Karpas-422 (cell line): ENCODE results near the gene NES. TPM values are rescaled to one million over a fixed set of nuclear protein-coding genes. Genes with fewer than 3 reads are reported as not detected.

Experiments used
- DNase-seq: peaks from one replicate; pipeline ENCODE4 v3.0.0-alpha.2; 2015
- H2AFZ ChIP-seq: fragments of 200-600 bp; sonication (generic); 2 replicates; pipeline ENCODE4 v1.6.1; 2014; ENCODE audit warnings: antibody characterized with exemption, low read length, mixed read lengths
- H3K27ac ChIP-seq: fragments of 200-600 bp; sonication (generic); 2 replicates; pipeline ENCODE4 v1.5.1; 2014; ENCODE audit warnings: mild to moderate bottlenecking, low read length, moderate library complexity
- H3K27me3 ChIP-seq: fragments of 200-600 bp; sonication (generic); 2 replicates; pipeline ENCODE4 v1.6.1; 2014; ENCODE audit warnings: low read length, mixed read lengths
- H3K36me3 ChIP-seq: fragments of 200-600 bp; sonication (generic); 2 replicates; pipeline ENCODE4 v1.6.1; 2014; ENCODE audit warnings: low read length, mixed read lengths; ENCODE audit not compliant: insufficient read depth
- H3K4me1 ChIP-seq: fragments of 200-600 bp; sonication (generic); 2 replicates; pipeline ENCODE4 v1.6.1; 2014; ENCODE audit warnings: mild to moderate bottlenecking, low read length, mixed read lengths
- H3K4me2 ChIP-seq: fragments of 200-600 bp; sonication (generic); 2 replicates; pipeline ENCODE4 v1.6.1; 2014; ENCODE audit warnings: low read length, low read depth, mild to moderate bottlenecking; ENCODE audit not compliant: poor library complexity, severe bottlenecking
- H3K4me3 ChIP-seq: fragments of 200-600 bp; sonication (generic); 2 replicates; pipeline ENCODE4 v1.5.1; 2014; ENCODE audit warnings: mild to moderate bottlenecking, antibody characterized with exemption, low read length, mixed read lengths
- H3K79me2 ChIP-seq: fragments of 200-600 bp; sonication (generic); 2 replicates; pipeline ENCODE4 v1.6.1; 2014; ENCODE audit warnings: mild to moderate bottlenecking, low read length, mixed read lengths
- H3K9ac ChIP-seq: fragments of 200-600 bp; sonication (generic); 2 replicates; pipeline ENCODE4 v1.6.0; 2014; ENCODE audit warnings: low read length
- H3K9me2 ChIP-seq: fragments of 200-600 bp; sonication (generic), shearing (Covaris generic); replicated peaks from 2 replicates; pipeline ENCODE4 v1.6.0; 2014; ENCODE audit warnings: mild to moderate bottlenecking, low read length, moderate library complexity; ENCODE audit not compliant: insufficient read depth
- H3K9me3 ChIP-seq: fragments of 300-700, 200-600 bp; sonication (generic); 2 replicates; pipeline ENCODE4 v1.6.1; 2014; ENCODE audit warnings: low read length, mixed read lengths
- H4K20me1 ChIP-seq: fragments of 200-600 bp; sonication (generic); 2 replicates; pipeline ENCODE4 v1.6.1; 2014; ENCODE audit warnings: mild to moderate bottlenecking, antibody characterized with exemption, low read length, low read depth; ENCODE audit not compliant: insufficient read depth
- total RNA-seq: library from RNA; depleted of rRNA; stranded (reverse); fragments of >200 nt; shearing (Covaris generic); gene quantifications from 2 replicates; pipeline ENCODE4 v1.2.3, GENCODE V29; 2014; ENCODE audit warnings: low replicate concordance

NES gene
- total RNA-seq, 1 experiment from 2014 or later: not detected

GRCh38 chr1:156705321-156705917 lies 28.2 kb upstream of the NES start, which contains the start of gene CRABP2:
CRABP2 (minus strand) TSS chr1:156705583; CDS start chr1:156705446, 137 bp downstream.
- Histone ChIP-seq H3K27ac (no peak within 1 kb of the TSS), H3K36me3 (no peaks in the 10 kb centered on the region), H3K9ac (peak within 1 kb of the TSS; percentile 70), H3K9me2 (no peaks in the 10 kb centered on the region), H3K4me1 (peaks cover 17% of the 10 kb centered on the region), H3K27me3 (no peaks in the 10 kb centered on the region), H4K20me1 (0 out of 2 replicates have a peak, but pooled peaks cover 5% of the 10 kb centered on the region), H3K79me2 (no peaks in the 10 kb centered on the region), H3K4me3 (peak within 1 kb of the TSS; percentile 71), H2AFZ (peak within 1 kb of the TSS; percentile 75; the same call in 1 of the 2 replicates), H3K4me2 (peak within 1 kb of the TSS; percentile 98), H3K9me3 (no peaks in the 10 kb centered on the region)
- no peak for DNase-seq

GRCh38 chr1:156704930-156705320 lies 27.7 kb upstream of the NES start:
- H3K27ac ChIP-seq: no peak overlapping the region
- H4K20me1 ChIP-seq: 0 out of 2 replicates have a peak, but pooled peaks cover 5% of the 10 kb centered on the region
- no peaks in the 10 kb centered on the region for H3K27me3 ChIP-seq
- peaks cover 17% of the 10 kb centered on the region for H3K4me1 ChIP-seq
- H3K9me3 ChIP-seq: no peaks in the 10 kb centered on the region
- H3K36me3 ChIP-seq: no peaks in the 10 kb centered on the region
- no peak overlapping the region for H3K9ac ChIP-seq
- H3K9me2 ChIP-seq: no peaks in the 10 kb centered on the region
- no peaks in the 10 kb centered on the region for H3K79me2 ChIP-seq
- DNase-seq: no peak
- H2AFZ ChIP-seq: no peak overlapping the region
- no peak overlapping the region for H3K4me2 ChIP-seq
- no peak overlapping the region for H3K4me3 ChIP-seq

GRCh38 chr1:156704166-156704711 lies 27.0 kb upstream of the NES start:
- no peak overlapping the region for H2AFZ ChIP-seq
- 0 out of 2 replicates have a peak, but pooled peaks cover 5% of the 10 kb centered on the region for H4K20me1 ChIP-seq
- H3K9ac ChIP-seq: no peak overlapping the region
- no peaks in the 10 kb centered on the region for H3K79me2 ChIP-seq
- H3K9me2 ChIP-seq: no peaks in the 10 kb centered on the region
- no peak overlapping the region for H3K4me3 ChIP-seq
- no peak overlapping the region for H3K4me2 ChIP-seq
- peaks cover 17% of the 10 kb centered on the region for H3K4me1 ChIP-seq
- no peaks in the 10 kb centered on the region for H3K36me3 ChIP-seq
- no peaks in the 10 kb centered on the region for H3K9me3 ChIP-seq
- no peak overlapping the region for H3K27ac ChIP-seq
- no peaks in the 10 kb centered on the region for H3K27me3 ChIP-seq
- DNase-seq: no peak

GRCh38 chr1:156703741-156704140 lies 26.5 kb upstream of the NES start:
- Histone ChIP-seq H3K79me2 (no peaks in the 10 kb centered on the region), H3K27ac (no peak overlapping the region), H4K20me1 (0 out of 2 replicates have a peak, but pooled peaks cover 5% of the 10 kb centered on the region), H3K4me2 (no peak overlapping the region), H2AFZ (no peak overlapping the region), H3K27me3 (no peaks in the 10 kb centered on the region), H3K4me1 (peaks cover 17% of the 10 kb centered on the region), H3K4me3 (no peak overlapping the region), H3K9me3 (no peaks in the 10 kb centered on the region), H3K36me3 (no peaks in the 10 kb centered on the region), H3K9me2 (no peaks in the 10 kb centered on the region), H3K9ac (no peak overlapping the region)
- no peak for DNase-seq

GRCh38 chr1:156703336-156703735 lies 26.1 kb upstream of the NES start:
- no peak overlapping the region for H3K4me2 ChIP-seq
- no peak overlapping the region for H3K9ac ChIP-seq
- H2AFZ ChIP-seq: no peak overlapping the region
- no peak overlapping the region for H3K27ac ChIP-seq
- H3K4me3 ChIP-seq: no peak overlapping the region
- no peaks in the 10 kb centered on the region for H3K36me3 ChIP-seq
- peaks cover 17% of the 10 kb centered on the region for H3K4me1 ChIP-seq
- no peaks in the 10 kb centered on the region for H3K27me3 ChIP-seq
- 0 out of 2 replicates have a peak, but pooled peaks cover 5% of the 10 kb centered on the region for H4K20me1 ChIP-seq
- H3K79me2 ChIP-seq: no peaks in the 10 kb centered on the region
- no peak for DNase-seq
- no peaks in the 10 kb centered on the region for H3K9me3 ChIP-seq
- H3K9me2 ChIP-seq: no peaks in the 10 kb centered on the region

GRCh38 chr1:156700736-156701531 lies 23.7 kb upstream of the NES start:
- DNase-seq: no peak
- Histone ChIP-seq H3K9me3 (no peaks in the 10 kb centered on the region), H3K4me3 (no peak overlapping the region), H3K4me2 (no peak overlapping the region), H3K27ac (no peak overlapping the region), H4K20me1 (0 out of 2 replicates have a peak, but pooled peaks cover 5% of the 10 kb centered on the region), H3K4me1 (peaks cover 4% of the 10 kb centered on the region), H3K9me2 (no peaks in the 10 kb centered on the region), H2AFZ (no peak overlapping the region), H3K79me2 (no peaks in the 10 kb centered on the region), H3K36me3 (no peaks in the 10 kb centered on the region), H3K27me3 (no peaks in the 10 kb centered on the region), H3K9ac (no peak overlapping the region)

DNA sequence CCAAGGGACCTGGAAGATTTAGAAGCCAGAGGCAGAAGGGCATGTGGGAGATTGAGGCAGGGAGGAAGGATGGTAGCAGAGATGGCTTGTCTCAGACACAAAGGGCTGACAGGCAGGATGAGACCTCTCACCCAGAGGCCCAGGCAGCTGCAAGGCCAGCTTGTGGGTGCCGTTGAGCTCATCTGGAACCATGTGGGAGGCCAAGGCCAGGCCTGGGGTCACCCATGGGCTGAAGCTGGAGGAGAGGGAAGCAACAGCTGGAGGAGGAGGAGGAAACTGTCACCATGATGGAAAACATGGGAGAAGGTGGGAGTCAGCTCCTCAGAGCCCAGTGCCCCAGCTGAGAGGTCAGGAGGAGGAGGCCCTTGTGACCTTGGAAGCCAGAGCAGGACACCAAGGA lies 21.8 kb upstream of the NES start:
- Histone ChIP-seq H3K27me3 (no peaks in the 10 kb centered on the region), H3K36me3 (no peaks in the 10 kb centered on the region), H3K4me3 (no peak overlapping the region), H3K9me3 (no peaks in the 10 kb centered on the region), H3K4me1 (no peaks in the 10 kb centered on the region), H3K9me2 (no peaks in the 10 kb centered on the region), H3K9ac (no peak overlapping the region), H3K27ac (no peak overlapping the region), H3K4me2 (no peak overlapping the region), H2AFZ (no peak overlapping the region), H3K79me2 (no peaks in the 10 kb centered on the region), H4K20me1 (no peaks in the 10 kb centered on the region)
- DNase-seq: no peak

DNA sequence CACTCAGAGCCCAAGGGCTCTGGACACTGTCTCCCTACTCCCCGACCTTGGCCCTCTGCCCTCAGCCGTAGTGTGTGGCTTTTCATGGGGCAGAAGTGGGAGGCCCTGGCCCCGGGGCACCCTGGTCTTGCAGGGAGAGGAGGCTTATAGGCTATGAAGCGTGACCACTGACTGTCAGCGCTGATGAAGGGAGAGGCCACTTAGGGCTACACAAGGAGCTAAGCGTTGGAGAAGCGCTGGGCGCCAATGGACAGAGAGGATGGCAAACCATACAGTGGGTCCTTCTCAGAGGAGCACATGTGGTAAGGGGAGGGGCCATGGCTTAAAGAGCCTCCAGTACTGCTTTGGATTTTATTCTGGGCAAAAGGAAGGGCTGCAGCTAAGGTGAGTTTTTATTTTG lies 20.3 kb upstream of the NES start:
- H3K27me3 ChIP-seq: no peaks in the 10 kb centered on the region
- no peak overlapping the region for H3K4me2 ChIP-seq
- H3K9ac ChIP-seq: no peak overlapping the region
- H3K27ac ChIP-seq: no peak overlapping the region
- no peaks in the 10 kb centered on the region for H3K36me3 ChIP-seq
- no peaks in the 10 kb centered on the region for H3K79me2 ChIP-seq
- no peaks in the 10 kb centered on the region for H3K9me2 ChIP-seq
- DNase-seq: no peak
- peaks cover 5% of the 10 kb centered on the region; the same call in 1 of the 2 replicates for H3K4me1 ChIP-seq
- no peaks in the 10 kb centered on the region for H4K20me1 ChIP-seq
- H2AFZ ChIP-seq: no peak overlapping the region
- no peaks in the 10 kb centered on the region for H3K9me3 ChIP-seq
- no peak overlapping the region for H3K4me3 ChIP-seq
